OCI-LY7 (cell line): ENCODE measurements around the gene H2BK1.

Source experiments
- EZH2phosphoT487 ChIP-seq: fragments of 200-600 bp; sonication (generic); IDR thresholded peaks from 2 replicates; pipeline ENCODE4 v1.6.1; 2018; ENCODE audit warnings: low read depth, borderline replicate concordance, mild to moderate bottlenecking, mixed run types, antibody characterized with exemption, low read length, moderate library complexity, mixed read lengths
- TF ChIP-seq, protein P1 (sequence below): fragments of 200-600 bp; sonication (generic); conservative IDR thresholded peaks from 2 replicates; pipeline ENCODE4 v1.5.1; 2014; ENCODE audit warnings: mild to moderate bottlenecking, antibody characterized with exemption, low read length, moderate library complexity, mixed read lengths

DNA sequence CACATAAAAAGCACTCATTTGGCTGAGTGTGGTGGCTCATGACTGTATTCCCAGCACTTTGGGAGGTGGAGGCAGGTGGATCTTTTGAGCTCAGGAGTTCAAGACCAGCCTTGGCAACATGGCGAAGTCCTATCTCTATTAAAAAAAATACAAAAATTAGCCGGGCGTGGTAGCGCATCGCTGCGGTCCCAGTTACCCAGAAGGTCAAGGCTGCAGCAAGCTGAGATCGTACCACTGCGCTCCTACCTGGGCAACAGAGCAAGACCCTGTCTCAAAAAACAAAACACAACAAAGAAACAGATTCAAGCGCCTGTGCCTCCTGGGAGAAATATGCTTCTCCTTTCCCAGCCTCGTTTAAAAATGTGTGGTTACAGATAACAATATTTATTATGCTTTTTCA lies 19.0 kb upstream of the H2BK1 start:
- TF ChIP-seq, protein P1, sequence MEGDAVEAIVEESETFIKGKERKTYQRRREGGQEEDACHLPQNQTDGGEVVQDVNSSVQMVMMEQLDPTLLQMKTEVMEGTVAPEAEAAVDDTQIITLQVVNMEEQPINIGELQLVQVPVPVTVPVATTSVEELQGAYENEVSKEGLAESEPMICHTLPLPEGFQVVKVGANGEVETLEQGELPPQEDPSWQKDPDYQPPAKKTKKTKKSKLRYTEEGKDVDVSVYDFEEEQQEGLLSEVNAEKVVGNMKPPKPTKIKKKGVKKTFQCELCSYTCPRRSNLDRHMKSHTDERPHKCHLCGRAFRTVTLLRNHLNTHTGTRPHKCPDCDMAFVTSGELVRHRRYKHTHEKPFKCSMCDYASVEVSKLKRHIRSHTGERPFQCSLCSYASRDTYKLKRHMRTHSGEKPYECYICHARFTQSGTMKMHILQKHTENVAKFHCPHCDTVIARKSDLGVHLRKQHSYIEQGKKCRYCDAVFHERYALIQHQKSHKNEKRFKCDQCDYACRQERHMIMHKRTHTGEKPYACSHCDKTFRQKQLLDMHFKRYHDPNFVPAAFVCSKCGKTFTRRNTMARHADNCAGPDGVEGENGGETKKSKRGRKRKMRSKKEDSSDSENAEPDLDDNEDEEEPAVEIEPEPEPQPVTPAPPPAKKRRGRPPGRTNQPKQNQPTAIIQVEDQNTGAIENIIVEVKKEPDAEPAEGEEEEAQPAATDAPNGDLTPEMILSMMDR = no peak
- TF ChIP-seq EZH2phosphoT487 = no peak
